Mesodermal cell (in vitro differentiated cells): Measurements from ENCODE around the gene CDH5.

Source experiments
- H3K27ac ChIP-seq: 2 replicates; pipeline ENCODE4 v1.7.0; 2013; ENCODE audit warnings: mild to moderate bottlenecking, low read depth, low read length, moderate library complexity; ENCODE audit not compliant: severe bottlenecking
- H3K36me3 ChIP-seq: 2 replicates; pipeline ENCODE4 v1.7.1; 2013; ENCODE audit warnings: mild to moderate bottlenecking, low read length, moderate library complexity; ENCODE audit not compliant: control insufficient read depth, insufficient read depth
- H3K4me1 ChIP-seq: one replicate; pipeline ENCODE4 v1.7.1; 2013; ENCODE audit warnings: mild to moderate bottlenecking, low read length; ENCODE audit not compliant: insufficient read depth, control insufficient read depth, poor library complexity, severe bottlenecking
- H3K4me3 ChIP-seq: 2 replicates; pipeline ENCODE4 v1.7.0; 2013; ENCODE audit warnings: low read length, control low read depth, mild to moderate bottlenecking; ENCODE audit not compliant: insufficient read depth, poor library complexity, severe bottlenecking; ENCODE audit errors: extremely low read depth
- H3K9me3 ChIP-seq: 2 replicates; pipeline ENCODE4 v1.7.1; 2013; ENCODE audit warnings: mild to moderate bottlenecking, low read length, moderate library complexity; ENCODE audit not compliant: control insufficient read depth
- WGBS, 2 experiments: methylation state at CpG; one replicate each; pipeline ENCODE4 v1.1.5; 2013; ENCODE audit warnings: missing lambda C conversion rate in 2 of 2; ENCODE audit not compliant: insufficient coverage in 2 of 2; 5-methylcytosine and 5-hydroxymethylcytosine counted together

The CDH5 gene

DNA sequence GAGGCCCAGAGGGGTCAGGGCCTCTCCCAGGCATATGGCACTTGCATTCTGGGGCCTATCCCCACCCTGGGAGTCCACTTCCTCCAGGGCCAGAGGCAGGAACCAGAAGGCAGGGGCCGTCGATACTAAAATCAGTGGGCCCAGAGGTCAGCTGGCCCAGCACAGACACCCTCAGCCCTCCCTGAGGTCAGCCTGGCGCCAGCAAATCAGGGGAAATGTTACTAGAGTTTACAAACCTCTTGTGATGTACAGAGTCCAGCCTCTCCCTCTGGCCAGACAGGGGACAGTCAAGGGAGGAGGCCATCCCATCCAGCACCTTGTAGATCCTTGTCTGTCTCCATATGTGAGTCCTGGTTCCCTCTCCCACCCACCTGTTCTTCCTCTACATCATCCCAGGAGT lies 10.8 kb downstream of the CDH5 start:
- Histone ChIP-seq H3K9me3 (no peaks in the 10 kb centered on the region), H3K36me3 (no peaks in the 10 kb centered on the region), H3K4me1 (peaks cover 16% of the 10 kb centered on the region), H3K4me3 (no peak overlapping the region), H3K27ac (peak overlapping the region; percentile 49)
- 96 to 100% methylated on average over 2 to 3 of the region's 3 CpGs for WGBS, 2 experiments

DNA sequence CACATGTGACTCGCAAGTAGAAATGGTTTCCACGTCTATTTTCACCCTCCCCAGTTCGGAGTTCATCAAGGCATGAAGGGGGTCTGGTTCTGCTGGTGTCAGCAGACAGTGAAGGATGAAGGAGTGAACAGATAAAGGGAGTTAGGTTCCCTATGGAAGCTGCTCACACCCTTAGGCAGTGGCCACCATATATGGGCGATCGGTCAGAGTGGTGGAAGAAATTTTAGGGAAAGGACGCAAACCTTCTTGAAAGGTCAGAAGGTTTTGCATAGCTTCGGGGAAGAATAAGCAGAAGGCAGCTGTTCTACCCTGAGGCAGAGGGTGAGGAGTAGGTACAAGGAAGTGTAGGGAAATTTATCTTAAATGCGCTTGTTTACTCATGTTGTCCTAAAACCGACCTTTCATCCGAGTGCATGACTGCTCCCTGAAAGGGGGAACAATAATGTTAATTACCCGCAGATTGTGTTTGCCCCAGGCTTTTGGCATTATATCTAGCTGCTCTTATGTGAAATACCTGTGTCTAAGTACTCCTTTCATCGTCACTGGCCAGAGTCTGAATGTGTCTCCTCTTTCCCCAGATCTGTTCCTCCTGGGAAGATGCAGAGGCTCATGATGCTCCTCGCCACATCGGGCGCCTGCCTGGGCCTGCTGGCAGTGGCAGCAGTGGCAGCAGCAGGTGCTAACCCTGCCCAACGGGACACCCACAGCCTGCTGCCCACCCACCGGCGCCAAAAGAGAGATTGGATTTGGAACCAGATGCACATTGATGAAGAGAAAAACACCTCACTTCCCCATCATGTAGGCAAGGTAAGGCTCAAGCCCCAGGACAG lies 12.5 kb downstream of the CDH5 start:
- Histone ChIP-seq H3K27ac (no peak overlapping the region), H3K4me1 (peaks cover 22% of the 10 kb centered on the region), H3K4me3 (no peak overlapping the region), H3K36me3 (no peaks in the 10 kb centered on the region), H3K9me3 (no peaks in the 10 kb centered on the region)
- 90 to 91% methylated on average over 14 to 15 of the region's 18 CpGs for WGBS, 2 experiments

DNA sequence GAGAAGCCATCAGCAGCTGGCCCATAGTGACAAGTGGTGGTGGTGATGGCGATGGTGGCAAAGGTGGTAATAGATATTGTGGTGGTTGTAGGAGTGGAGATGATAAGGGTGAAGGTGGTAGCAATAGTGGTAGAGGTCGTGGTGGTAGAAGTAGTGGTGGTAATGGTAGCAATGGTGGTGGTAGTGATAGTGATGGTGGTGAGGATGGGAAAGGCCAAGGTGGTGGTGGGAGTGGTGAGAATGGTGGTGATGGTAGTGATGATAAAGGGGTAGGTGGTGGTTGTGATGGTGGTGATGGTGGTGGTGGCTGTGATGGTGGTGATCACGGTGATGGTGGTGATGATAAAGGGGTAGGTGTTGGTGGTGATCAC lies 13.1 kb downstream of the CDH5 start:
- WGBS, 2 experiments: 94 to 100% methylated on average over 2 of the region's 3 CpGs
- Histone ChIP-seq H3K36me3 (no peaks in the 10 kb centered on the region), H3K4me1 (peaks cover 22% of the 10 kb centered on the region), H3K4me3 (no peak overlapping the region), H3K27ac (no peak overlapping the region), H3K9me3 (no peaks in the 10 kb centered on the region)

DNA sequence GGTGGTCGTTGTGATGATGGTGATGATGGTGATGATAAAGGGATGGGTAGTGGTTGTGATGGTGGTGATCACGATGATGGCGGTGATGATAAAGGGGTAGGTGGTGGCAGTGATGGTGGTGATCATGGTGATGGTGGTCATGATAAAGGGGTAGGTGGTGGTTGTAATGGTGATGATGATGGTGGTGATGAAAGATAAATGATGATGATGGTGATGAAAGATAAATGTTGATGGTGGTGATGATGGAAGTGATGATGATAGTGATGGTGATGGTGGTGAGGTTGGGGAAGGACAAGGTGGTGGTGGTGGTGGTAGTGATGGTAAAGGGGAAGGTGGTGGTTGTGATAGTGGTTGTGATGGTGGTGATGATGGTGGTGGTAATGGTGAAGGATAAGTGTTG lies 13.9 kb downstream of the CDH5 start:
- H3K27ac ChIP-seq: no peak overlapping the region
- peaks cover 22% of the 10 kb centered on the region for H3K4me1 ChIP-seq
- 63 to 67% methylated on average over 3 of the region's 3 CpGs for WGBS, 2 experiments
- H3K36me3 ChIP-seq: no peaks in the 10 kb centered on the region
- no peak overlapping the region for H3K4me3 ChIP-seq
- no peaks in the 10 kb centered on the region for H3K9me3 ChIP-seq

DNA sequence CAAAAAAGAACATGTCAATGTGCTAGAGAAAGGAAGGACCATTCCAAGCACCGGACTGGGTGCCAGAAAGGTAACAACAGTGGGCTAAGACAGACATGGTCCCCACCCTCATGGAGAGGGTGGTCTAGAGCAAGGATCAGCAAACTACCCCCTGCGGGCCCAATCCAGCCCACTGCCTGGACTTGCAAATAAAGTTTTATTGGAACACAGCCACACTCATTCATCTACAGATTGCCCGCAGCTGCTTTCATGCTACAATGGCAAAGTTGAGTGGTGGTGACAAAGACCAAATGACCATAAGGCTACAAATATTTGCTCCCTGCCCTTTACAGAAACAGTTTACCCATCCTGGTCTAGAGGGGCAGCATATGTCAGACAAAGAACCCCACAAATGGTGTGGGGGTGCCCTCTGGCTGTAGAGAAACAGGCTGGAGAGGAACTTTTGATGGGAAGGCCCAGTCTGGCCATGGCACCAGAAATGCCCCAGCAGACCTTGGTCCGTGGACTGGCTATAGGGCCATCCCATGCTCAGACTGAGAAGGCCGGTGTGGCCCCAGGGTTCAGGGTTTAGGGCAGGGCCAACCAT lies 15.2 kb downstream of the CDH5 start:
- H3K27ac ChIP-seq: peak overlapping the region; percentile 100
- H3K9me3 ChIP-seq: no peaks in the 10 kb centered on the region
- no peak overlapping the region for H3K4me3 ChIP-seq
- WGBS, 2 experiments: 47% methylated on average over 4 to 5 of the region's 5 CpGs
- peaks cover 16% of the 10 kb centered on the region for H3K4me1 ChIP-seq
- H3K36me3 ChIP-seq: no peaks in the 10 kb centered on the region

DNA sequence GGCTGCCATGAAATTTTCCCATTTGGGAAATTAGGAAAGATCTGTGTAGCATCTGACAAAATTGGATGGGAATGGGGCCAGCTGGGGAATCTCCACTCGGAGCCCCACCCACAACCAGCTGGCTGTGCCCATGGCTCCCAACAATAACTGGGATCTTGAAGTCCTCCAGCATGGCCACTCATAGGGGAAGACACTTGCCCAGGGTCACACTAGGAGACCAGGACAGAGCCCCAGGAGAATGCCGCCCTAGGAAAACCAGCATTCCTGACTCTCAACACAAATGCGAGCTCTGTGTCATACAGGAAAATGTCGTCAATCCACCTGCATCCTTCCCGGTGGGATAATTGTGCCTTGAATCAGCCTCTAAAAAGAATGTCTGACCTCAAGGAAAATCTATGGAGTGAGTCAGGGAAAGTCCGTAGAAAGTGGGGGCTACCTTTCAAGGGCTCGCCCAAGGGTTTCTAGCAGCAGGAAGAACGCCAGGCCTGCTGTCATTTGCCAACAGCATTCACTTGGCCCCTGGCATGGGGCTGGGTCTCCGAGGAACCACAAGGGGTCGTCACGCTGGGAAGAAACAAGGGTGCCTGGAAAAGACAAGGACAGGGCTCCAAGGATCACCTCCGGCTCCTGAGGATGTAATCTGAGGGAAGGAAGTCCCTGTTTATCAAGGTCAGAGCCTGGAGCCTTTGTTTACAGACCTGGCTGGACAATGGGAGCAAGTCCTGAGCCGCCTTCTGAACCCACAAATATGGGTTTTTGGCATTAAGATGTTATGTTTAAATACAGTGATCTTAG lies 15.9 kb downstream of the CDH5 start:
- Histone ChIP-seq H3K9me3 (no peaks in the 10 kb centered on the region), H3K4me3 (no peak overlapping the region), H3K36me3 (no peaks in the 10 kb centered on the region), H3K4me1 (peaks cover 12% of the 10 kb centered on the region), H3K27ac (peak overlapping the region; percentile 100)
- 66 to 69% methylated on average over 10 to 12 of the region's 13 CpGs for WGBS, 2 experiments

DNA sequence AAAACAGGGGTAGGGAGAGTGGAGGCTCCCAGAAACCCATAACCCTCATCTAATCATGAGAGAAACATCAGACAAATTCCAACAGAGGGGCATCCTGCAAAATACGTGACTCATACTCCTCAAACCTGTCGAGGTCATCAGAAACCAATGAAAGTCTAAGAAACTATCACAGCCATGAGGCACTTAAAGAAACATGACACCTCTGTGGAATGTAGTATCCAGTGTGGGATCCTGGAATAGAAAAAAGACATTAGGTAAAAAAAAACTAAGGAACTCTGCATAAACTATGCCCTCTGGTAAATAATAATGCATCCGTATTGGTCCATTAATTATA lies 16.4 kb downstream of the CDH5 start:
- Histone ChIP-seq H3K4me3 (no peak overlapping the region), H3K4me1 (peaks cover 12% of the 10 kb centered on the region), H3K9me3 (no peaks in the 10 kb centered on the region), H3K27ac (peak overlapping the region; percentile 100), H3K36me3 (no peaks in the 10 kb centered on the region)
- 17% methylated on average over 1 of the region's 3 CpGs; no CpG with 5 or more reads in 1 of the 2 experiments for WGBS, 2 experiments

DNA sequence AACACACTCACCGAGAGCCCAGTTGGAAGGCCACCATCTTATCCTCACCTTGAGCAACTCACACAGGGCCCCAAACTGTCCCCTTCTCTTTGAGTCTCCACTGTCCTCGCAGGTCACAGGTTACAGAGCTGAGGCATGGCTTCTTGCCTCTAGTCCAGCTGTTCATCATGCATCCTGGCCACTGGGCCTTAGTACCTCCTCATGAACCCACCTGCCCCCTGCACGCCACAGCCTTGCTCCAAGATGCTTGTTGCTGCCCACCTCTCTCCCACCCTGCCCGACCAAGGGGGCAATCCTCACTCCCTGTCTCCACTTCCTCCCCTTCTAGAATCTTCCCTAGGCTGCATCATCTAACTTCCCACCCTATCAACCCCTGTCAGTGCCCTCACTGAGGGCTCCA lies 17.1 kb downstream of the CDH5 start:
- no peak overlapping the region for H3K4me3 ChIP-seq
- WGBS, 2 experiments: 93 to 100% methylated on average over 2 to 4 of the region's 4 CpGs
- peak overlapping the region; percentile 100 for H3K27ac ChIP-seq
- H3K4me1 ChIP-seq: peaks cover 12% of the 10 kb centered on the region
- no peaks in the 10 kb centered on the region for H3K36me3 ChIP-seq
- no peaks in the 10 kb centered on the region for H3K9me3 ChIP-seq

DNA sequence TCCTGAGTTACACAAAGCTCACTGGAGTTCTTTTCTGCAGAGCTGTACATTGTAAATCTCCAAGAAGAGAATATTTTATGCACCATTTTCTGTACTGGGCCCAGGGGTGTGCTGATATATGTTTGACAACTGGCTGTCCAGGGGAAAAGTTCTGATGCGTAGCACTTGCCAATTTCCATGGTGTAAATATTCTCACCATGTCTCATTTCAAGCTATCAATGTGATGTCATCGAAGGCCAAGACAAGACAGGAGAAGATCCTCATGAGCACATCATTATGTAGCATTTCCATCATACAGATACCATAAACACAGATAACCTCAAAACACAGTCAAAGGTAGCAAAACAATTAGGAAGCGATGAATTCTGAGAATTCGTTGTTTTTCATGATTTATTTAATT lies 18.9 kb downstream of the CDH5 start:
- H3K9me3 ChIP-seq: no peaks in the 10 kb centered on the region
- H3K36me3 ChIP-seq: no peaks in the 10 kb centered on the region
- H3K4me3 ChIP-seq: no peak overlapping the region
- H3K27ac ChIP-seq: no peak overlapping the region
- peaks cover 12% of the 10 kb centered on the region for H3K4me1 ChIP-seq
- WGBS, 2 experiments: 90 to 100% methylated on average over 1 to 2 of the region's 4 CpGs

DNA sequence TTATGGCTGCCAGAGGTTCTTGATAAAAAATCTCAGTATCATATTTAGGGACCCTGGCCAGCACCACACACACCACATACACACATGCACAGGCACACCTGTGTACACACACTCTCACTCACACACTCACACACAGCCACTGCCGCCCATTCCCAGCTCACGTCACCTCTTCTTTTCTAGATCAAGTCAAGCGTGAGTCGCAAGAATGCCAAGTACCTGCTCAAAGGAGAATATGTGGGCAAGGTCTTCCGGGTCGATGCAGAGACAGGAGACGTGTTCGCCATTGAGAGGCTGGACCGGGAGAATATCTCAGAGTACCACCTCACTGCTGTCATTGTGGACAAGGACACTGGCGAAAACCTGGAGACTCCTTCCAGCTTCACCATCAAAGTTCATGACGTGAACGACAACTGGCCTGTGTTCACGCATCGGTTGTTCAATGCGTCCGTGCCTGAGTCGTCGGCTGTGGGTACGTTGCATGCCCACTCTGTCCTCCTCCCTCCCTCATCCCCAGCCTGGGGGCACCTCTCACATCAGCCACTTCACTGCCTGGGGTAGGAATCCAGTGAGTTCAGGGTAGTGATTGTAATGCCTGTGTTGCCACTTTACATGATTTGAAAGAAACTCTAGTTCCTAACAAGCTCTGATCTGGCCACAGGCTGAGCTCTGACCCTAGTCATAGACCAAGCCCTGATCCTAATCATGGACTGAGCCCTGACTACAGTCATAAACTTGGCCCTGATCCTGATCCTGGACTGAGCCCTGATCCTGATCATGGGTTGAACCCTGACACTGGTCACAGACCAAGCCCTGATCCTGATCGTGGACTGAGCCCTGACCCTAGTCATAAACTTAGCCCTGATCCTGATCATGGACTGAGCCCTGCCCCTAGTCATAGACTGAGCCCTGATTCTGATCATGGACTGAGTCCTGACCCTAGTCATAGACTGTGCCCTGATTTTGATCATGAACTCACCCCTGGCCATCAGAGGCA lies 20.4 kb downstream of the CDH5 start:
- Histone ChIP-seq H3K9me3 (no peaks in the 10 kb centered on the region), H3K4me3 (no peak overlapping the region), H3K36me3 (no peaks in the 10 kb centered on the region), H3K27ac (no peak overlapping the region), H3K4me1 (peaks cover 9% of the 10 kb centered on the region)
- whole genome bisulfite sequencing, 2 experiments: 86 to 90% methylated on average over 19 of the region's 20 CpGs
